Stimulated activated CD4-positive, alpha-beta T cell treated with anti-CD3 and anti-CD28 coated beads, Interleukin-2, amount 100 ng/mL, for 4 hours (primary cell): ENCODE data around the gene TMCC2.
A peak's percentile ranks its signal among the peaks of the same experiment; 100 is the strongest.
"Not testable (repeated sequence)": the region's sequence is repeated elsewhere in the genome, so short reads cannot be mapped to it uniquely, and the experiment has no call there.

Source experiments
- DNase-seq: peaks from one replicate; pipeline ENCODE4 v3.0.0-alpha.2; 2020; ENCODE audit warnings: low read depth

Gene TMCC2

GRCh38 chr1:205227584-205228013, at the start of gene TMCC2:
Gene TMCC2 (plus strand): TSS chr1:205227946. CDS start chr1:205228565, 619 bp downstream.
- DNase-seq = peak; percentile 66

GRCh38 chr1:205179842-205180241, 47.9 kb upstream of the TMCC2 start:
- DNase-seq = no peak

- DNase-seq = not testable (repeated sequence)
Observed at GRCh38 chr1:205180331-205180730, 47.4 kb upstream of the TMCC2 start.

GRCh38 chr1:205182930-205183329, 44.8 kb upstream of the TMCC2 start:
- no peak for DNase-seq

- DNase-seq = no peak
Observed at GRCh38 chr1:205183676-205184335, 43.9 kb upstream of the TMCC2 start.

- no peak for DNase-seq
Observed at GRCh38 chr1:205186191-205186590, 41.6 kb upstream of the TMCC2 start.

- DNase-seq = no peak
Observed at GRCh38 chr1:205187420-205187819, 40.3 kb upstream of the TMCC2 start.

- DNase-seq = no peak
Observed at GRCh38 chr1:205188098-205188497, 39.6 kb upstream of the TMCC2 start.

- no peak for DNase-seq
Observed at GRCh38 chr1:205188596-205188995, 39.1 kb upstream of the TMCC2 start.

GRCh38 chr1:205189131-205189530, 38.6 kb upstream of the TMCC2 start:
- DNase-seq = no peak

- DNase-seq = no peak
Observed at GRCh38 chr1:205190845-205191577, 36.7 kb upstream of the TMCC2 start.

GRCh38 chr1:205191622-205192021, 36.1 kb upstream of the TMCC2 start:
- no peak for DNase-seq

- DNase-seq = no peak
Observed at GRCh38 chr1:205192287-205192686, 35.5 kb upstream of the TMCC2 start.

- DNase-seq = no peak
Observed at GRCh38 chr1:205199090-205199930, 28.4 kb upstream of the TMCC2 start.

GRCh38 chr1:205199931-205200299, 27.8 kb upstream of the TMCC2 start:
- no peak for DNase-seq

GRCh38 chr1:205204552-205204951, 23.2 kb upstream of the TMCC2 start:
- no peak for DNase-seq

GRCh38 chr1:205205055-205205454, 22.7 kb upstream of the TMCC2 start:
- DNase-seq = no peak

GRCh38 chr1:205208811-205209210, 18.9 kb upstream of the TMCC2 start:
- DNase-seq = no peak

- no peak for DNase-seq
Observed at GRCh38 chr1:205210756-205211168, 17.0 kb upstream of the TMCC2 start.

GRCh38 chr1:205211169-205211838, 16.4 kb upstream of the TMCC2 start, which contains the start of gene DSTYK:
Gene DSTYK (minus strand): TSS chr1:205211702. CDS start chr1:205211535, 167 bp downstream.
- peak; percentile 89 for DNase-seq

- DNase-seq = no peak
Observed at GRCh38 chr1:205211839-205212536, 15.8 kb upstream of the TMCC2 start.
